Parathyroid adenoma (tissue), 2 donors: ENCODE results near the gene SVIL.
"Not testable (repeated sequence)": the region's sequence is repeated elsewhere in the genome, so short reads cannot be mapped to it uniquely, and the experiment has no call there.

Experiments used
- H2AFZ ChIP-seq: fragments of 300-600 bp; sonication (generic); one replicate; pipeline ENCODE4 v1.7.0; 2017; ENCODE audit warnings: antibody characterized with exemption, mild to moderate bottlenecking
- H3K27ac ChIP-seq: fragments of 300-600 bp; sonication (generic); one replicate; pipeline ENCODE4 v1.7.0; 2017
- H3K27me3 ChIP-seq: fragments of 300-600 bp; sonication (generic); one replicate; pipeline ENCODE4 v1.7.0; 2017; ENCODE audit warnings: low read length; ENCODE audit not compliant: control insufficient read depth, insufficient read depth
- H3K36me3 ChIP-seq: fragments of 300-600 bp; sonication (generic); one replicate; pipeline ENCODE4 v1.7.0; 2017; ENCODE audit warnings: low read length; ENCODE audit not compliant: control insufficient read depth, insufficient read depth
- H3K4me1 ChIP-seq: fragments of 300-600 bp; sonication (generic); one replicate; pipeline ENCODE4 v1.7.0; 2017; ENCODE audit warnings: control low read depth
- H3K4me2 ChIP-seq: fragments of 300-600 bp; sonication (generic); one replicate; pipeline ENCODE4 v1.7.0; 2017; ENCODE audit warnings: low read length
- H3K4me3 ChIP-seq: fragments of 300-600 bp; sonication (generic); one replicate; pipeline ENCODE4 v1.7.0; 2017; ENCODE audit warnings: low read depth, low read length
- H3K79me2 ChIP-seq: fragments of 300-600 bp; sonication (generic); one replicate; pipeline ENCODE4 v1.7.0; 2017; ENCODE audit warnings: control low read depth
- H3K9ac ChIP-seq: fragments of 300-600 bp; sonication (generic); one replicate; pipeline ENCODE4 v1.7.0; 2017; ENCODE audit warnings: mild to moderate bottlenecking
- H3K9me3 ChIP-seq: fragments of 300-600 bp; sonication (generic); one replicate; pipeline ENCODE4 v1.7.0; 2017; ENCODE audit warnings: low read length; ENCODE audit not compliant: control insufficient read depth
- TF ChIP-seq, protein P1 (sequence below): fragments of 300-600 bp; sonication (generic); IDR thresholded peaks from one replicate; pipeline ENCODE4 v1.7.0; 2017; ENCODE audit warnings: antibody characterized with exemption, mild to moderate bottlenecking
- donor health status: primary hyperparathyroidism.

Gene SVIL

DNA sequence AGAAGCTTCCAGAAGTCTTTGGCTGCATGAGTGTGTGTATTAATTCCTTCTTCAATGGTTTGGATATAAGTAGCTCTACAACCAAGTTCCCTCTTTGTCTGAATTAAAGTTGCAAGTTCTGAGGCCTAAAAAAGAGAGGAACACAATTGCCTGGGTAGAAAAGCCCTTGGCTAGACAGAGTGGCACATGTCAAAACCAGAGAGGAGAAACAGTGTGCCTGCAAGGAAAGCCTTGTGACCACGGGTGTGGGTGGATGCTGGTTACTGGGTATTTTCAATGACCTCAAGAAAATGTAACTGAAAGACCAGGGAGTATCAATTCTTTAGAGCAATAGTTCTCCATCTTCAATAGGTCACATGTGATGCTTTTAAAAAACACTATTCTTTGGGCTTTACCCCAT, 148.3 kb downstream of the SVIL start:
- no peaks in the 10 kb centered on the region for H3K36me3 ChIP-seq

DNA sequence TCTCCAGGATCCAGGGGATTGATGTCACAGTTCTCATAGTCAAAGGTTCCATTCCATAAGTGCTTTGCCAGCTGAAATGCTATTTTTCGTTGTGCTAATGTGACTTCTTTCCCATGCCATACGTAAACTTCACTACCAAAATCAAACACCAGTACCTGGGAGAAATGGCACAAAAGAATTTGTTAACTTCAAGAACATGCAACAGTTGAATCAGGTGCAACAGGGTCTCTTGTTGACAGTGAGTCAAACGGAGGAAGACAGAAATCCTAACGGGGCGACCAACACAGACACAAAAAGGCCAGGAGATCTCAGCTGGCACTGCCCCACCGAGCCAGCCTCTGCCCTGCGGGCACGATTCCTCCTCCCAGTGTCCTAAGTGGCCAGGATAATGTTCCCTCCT, 150.1 kb downstream of the SVIL start:
- H3K27me3 ChIP-seq, H3K4me2 ChIP-seq, H3K36me3 ChIP-seq, H3K27ac ChIP-seq, H3K4me1 ChIP-seq, H3K9ac ChIP-seq, H2AFZ ChIP-seq, H3K79me2 ChIP-seq, H3K4me3 ChIP-seq, H3K9me3 ChIP-seq: not testable (repeated sequence)

More for the DNA sequence above, 148.3 kb downstream of the SVIL start:
- H3K27ac ChIP-seq, result no peak overlapping the region
- no peaks in the 10 kb centered on the region for H3K27me3 ChIP-seq
- TF ChIP-seq, protein P1, sequence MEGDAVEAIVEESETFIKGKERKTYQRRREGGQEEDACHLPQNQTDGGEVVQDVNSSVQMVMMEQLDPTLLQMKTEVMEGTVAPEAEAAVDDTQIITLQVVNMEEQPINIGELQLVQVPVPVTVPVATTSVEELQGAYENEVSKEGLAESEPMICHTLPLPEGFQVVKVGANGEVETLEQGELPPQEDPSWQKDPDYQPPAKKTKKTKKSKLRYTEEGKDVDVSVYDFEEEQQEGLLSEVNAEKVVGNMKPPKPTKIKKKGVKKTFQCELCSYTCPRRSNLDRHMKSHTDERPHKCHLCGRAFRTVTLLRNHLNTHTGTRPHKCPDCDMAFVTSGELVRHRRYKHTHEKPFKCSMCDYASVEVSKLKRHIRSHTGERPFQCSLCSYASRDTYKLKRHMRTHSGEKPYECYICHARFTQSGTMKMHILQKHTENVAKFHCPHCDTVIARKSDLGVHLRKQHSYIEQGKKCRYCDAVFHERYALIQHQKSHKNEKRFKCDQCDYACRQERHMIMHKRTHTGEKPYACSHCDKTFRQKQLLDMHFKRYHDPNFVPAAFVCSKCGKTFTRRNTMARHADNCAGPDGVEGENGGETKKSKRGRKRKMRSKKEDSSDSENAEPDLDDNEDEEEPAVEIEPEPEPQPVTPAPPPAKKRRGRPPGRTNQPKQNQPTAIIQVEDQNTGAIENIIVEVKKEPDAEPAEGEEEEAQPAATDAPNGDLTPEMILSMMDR, result no peak
- no peaks in the 10 kb centered on the region for H3K79me2 ChIP-seq
- H2AFZ ChIP-seq, result no peak overlapping the region
- no peak overlapping the region for H3K9ac ChIP-seq
- no peak overlapping the region for H3K4me3 ChIP-seq
- no peaks in the 10 kb centered on the region for H3K4me1 ChIP-seq
- no peak overlapping the region for H3K4me2 ChIP-seq
- no peaks in the 10 kb centered on the region for H3K9me3 ChIP-seq

DNA sequence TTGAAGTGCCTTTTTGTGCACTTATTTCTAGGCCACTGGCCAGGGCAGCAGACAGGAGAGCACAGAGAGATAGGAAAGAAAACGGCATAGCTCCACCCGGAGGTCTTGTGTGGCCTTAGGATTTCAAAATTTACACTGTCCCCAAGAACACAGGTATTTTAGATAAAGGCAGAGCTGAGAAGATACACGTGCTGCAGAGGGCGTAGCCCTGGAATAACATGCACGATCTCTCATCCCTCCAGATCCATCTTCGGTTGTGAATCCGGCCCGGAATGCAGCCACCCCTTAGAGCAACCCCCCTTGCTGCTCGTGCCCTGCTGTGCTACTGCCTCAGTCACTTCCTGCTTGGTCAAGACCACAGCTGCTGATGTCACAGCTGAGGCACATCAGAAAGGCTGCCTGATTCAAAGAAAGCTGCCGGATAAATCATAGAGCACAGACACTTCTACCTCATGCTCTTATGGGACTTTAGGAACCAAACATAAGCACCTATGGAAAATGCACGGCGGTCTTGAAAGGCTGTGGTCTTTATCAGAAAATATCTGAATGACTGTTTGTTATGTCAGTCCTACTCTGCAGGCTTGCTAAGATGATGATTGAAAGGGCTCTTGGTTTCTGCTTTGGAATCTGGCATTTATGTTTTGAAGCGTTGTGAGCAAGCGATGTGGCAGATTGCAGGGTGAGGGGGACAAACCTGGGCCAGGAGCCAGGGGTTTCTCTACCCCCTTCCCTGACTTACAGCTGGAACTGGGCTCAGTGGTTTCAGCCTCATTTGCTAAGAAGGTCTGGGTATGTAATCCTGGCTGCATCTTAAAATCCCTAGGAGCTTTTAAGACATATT, 152.0 kb downstream of the SVIL start:
- Histone ChIP-seq H3K27ac (no peak overlapping the region), H3K9ac (no peak overlapping the region), H3K9me3 (no peaks in the 10 kb centered on the region), H3K27me3 (no peaks in the 10 kb centered on the region), H3K4me2 (no peak overlapping the region), H2AFZ (no peak overlapping the region), H3K79me2 (no peaks in the 10 kb centered on the region), H3K4me1 (peaks cover 11% of the 10 kb centered on the region), H3K36me3 (no peaks in the 10 kb centered on the region), H3K4me3 (no peak overlapping the region)
- TF ChIP-seq, protein P1, result no peak

DNA sequence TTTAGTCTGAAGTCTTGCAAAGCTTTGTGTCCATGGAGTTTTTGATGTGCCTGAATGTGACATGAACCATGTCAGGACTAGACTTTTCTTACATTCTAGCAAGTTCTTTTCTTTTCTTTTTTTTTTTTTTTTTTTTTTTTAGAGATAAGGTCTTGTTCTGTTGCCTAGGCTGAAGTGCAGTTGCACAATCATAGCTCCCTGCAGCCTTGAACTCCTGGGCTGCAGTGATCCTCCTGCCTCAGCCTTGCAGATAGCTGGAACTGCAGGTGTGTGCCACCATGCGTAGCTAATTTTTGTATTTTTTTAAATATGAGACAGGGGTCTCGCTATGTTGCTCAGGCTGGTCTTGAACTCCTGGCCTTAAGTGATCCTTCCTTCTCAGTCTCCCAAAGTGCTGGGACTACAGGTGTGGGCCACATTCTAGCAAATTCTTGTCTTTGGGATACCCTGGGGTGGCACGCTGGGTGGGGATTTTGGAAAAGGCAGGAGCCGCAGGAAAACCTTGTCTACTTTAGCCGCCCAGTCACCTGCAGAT, 152.8 kb downstream of the SVIL start:
- no peaks in the 10 kb centered on the region for H3K27me3 ChIP-seq
- no peak overlapping the region for H3K27ac ChIP-seq
- peaks cover 11% of the 10 kb centered on the region for H3K4me1 ChIP-seq

More for the DNA sequence above, 152.8 kb downstream of the SVIL start:
- Histone ChIP-seq H3K36me3 (no peaks in the 10 kb centered on the region), H3K4me3 (no peak overlapping the region), H3K4me2 (no peak overlapping the region), H3K9ac (no peak overlapping the region), H3K9me3 (no peaks in the 10 kb centered on the region), H3K79me2 (no peaks in the 10 kb centered on the region), H2AFZ (no peak overlapping the region)
- TF ChIP-seq, protein P1, result no peak
